ENCODE data around the gene SUMF2.

- no peak for TF ChIP-seq CTCF (IDR thresholded peaks at IDR 0.05; ENCODE audit: insufficient read depth, low read depth, low read length)
- TF ChIP-seq EZH2 (IDR thresholded peaks at IDR 0.05; ENCODE audit: insufficient read depth, low read length) = no peak
Observed at GRCh38 chr7:56091591-56091990, 27.5 kb downstream of the SUMF2 start.
